Activated CD8-positive, alpha-beta memory T cell treated with anti-CD3 and anti-CD28 coated beads, Interleukin-2, amount 50 U/mL, for 1 hour (primary cell): ENCODE measurements around the gene TSPEAR.
"Not testable (repeated sequence)": the region's sequence is repeated elsewhere in the genome, so short reads cannot be mapped to it uniquely, and the experiment has no call there.

Source experiments
- DNase-seq: peaks from one replicate; pipeline ENCODE4 v3.0.0-alpha.2; 2020; ENCODE audit errors: extremely low read depth

Gene TSPEAR

DNA sequence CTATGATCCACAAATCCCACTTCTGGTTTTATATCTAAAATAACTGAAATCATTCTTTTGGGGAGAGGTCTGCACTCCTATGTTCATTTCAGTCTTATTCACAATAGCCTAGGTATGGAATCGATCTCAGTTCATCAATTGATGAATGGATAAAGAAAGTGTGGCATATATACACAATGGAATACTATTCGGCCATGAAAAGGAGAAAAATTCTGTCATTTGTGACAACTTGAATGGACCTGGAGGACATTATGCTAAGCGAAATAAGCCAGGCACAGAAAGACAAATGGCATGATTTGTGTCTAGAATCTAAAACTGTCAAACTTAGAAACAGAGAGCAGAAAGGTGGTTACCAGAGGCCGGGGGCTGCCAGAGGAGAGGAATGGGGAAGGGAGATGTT lies 104.9 kb downstream of the TSPEAR start:
- no peak for DNase-seq

DNA sequence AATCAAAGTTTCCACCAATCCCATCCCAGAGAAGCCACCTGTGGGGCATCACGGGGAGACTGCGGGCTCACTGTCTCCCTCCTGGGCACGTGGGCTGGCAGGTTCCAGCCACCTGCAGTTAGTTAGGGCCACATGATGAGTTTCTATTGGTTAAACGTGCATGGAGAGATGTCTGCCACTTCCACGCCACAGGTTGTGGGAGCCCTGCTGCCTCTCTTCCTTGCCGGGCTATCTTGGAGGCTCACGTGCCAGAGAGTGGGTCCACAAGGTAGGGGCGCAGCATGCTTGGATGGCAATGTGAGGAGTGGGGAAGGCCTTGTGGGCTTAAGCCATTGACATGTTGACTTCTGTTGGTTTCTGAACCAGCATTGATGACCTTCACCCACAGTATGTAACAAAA lies 107.5 kb downstream of the TSPEAR start:
- no peak for DNase-seq

DNA sequence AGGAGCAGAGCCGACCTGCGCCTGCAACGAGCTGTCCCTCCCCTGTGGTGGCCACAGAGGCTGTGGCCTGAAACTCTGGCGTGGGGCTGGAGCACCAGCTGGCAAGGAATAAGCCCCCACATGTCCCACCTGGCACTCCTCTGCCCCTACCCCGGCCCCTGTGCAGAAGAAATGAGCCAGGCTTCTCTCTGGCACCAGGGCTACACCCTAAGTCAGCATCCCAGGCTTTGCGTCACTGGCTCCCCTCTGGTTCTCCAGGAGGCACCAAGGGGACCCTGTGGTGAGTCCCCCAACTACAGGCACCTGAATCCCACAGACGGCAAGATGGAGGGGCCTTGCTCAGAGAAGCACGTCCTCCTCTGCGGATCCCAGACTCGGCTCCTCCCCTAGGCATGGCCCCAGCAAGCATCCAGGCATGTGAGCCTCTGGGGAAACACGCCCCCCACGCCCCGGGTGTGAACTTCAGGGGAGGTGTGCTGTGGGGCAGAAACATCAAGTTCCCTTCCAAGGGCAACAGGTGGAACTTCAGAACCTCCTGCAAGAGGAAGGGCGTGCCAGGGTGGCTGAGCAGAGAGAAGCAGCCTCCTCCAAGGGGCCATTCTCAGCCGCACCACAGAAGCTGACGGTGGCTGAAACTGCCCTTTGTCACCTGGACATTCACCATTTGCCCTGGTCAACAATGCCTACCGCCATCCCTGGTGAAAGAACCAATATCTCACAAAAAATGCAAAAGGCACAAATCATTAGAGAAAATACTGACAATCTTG lies 108.1 kb downstream of the TSPEAR start:
- DNase-seq = no peak

DNA sequence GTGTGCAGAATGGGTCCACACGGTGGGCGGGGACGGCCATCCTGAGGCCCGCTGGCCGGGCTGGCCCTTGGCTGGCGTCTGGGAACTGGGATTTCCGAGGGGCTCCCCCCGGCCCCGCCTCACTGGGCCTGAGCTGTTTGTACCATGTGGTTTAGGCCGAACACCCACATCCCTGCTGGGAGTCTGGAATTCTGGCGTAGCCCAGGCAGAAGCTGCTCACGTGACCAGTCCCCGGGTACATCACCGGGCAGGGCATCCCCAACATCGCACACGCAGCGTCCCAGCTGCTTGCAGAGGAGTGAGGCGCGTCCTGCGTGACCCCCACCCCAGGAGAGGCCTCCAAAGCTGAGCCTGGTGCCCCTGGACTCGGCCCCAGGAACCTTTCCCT lies 108.9 kb downstream of the TSPEAR start:
- DNase-seq = no peak

DNA sequence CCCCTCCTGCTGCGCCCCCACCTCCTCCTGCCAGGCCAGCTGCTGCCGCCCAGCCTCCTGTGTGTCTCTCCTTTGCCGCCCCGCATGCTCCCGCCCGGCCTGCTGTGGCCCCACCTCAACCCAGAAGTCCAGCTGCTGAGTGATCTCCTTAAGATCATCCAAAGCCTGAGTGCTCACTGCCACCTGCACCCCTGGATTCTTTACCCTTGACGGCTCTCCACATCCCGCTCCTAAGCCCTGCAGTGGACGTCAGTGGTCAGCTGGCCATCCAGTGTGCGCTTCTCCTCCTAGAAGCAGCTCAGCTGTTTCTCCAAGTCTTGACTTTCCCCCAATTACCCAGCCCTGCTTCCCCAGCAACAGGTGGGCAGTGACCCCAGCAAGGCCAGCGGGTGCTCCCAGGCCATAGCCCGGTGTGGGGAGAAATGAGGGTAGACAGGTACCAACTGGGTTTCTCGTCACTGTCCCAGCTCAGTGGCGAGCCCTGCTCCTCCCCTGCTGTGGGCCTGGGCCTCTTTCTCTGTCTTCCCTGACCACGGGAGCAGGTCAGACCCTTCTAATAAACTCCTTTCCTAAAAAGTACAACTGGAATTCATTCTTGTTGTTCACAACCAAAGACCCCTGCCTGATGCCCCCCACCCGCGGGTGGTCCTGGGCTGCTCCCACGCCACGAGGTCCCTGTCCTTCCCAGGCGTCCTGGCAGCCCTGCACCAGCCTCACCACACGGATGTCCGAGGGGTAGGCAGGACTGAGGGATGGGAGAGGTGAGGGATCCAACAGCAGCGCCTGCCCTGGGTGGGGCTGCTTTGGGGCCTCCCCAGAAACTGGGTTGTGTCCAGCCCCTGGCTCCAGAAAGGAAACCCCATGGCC lies 109.5 kb downstream of the TSPEAR start:
- no peak for DNase-seq

DNA sequence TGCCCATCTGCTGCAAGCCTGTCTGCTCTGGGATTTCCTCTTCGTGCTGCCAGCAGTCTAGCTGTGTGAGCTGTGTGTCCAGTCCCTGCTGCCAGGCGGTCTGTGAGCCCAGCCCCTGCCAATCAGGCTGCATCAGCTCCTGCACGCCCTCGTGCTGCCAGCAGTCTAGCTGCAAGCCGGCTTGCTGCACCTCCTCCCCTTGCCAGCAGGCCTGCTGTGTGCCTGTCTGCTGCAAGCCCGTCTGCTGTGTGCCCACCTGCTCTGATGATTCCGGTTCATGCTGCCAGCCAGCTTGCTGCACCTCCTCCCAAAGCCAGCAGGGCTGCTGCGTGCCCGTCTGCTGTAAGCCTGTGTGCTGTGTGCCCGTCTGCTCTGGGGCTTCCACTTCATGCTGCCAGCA lies 110.3 kb downstream of the TSPEAR start:
- not testable (repeated sequence) for DNase-seq

DNA sequence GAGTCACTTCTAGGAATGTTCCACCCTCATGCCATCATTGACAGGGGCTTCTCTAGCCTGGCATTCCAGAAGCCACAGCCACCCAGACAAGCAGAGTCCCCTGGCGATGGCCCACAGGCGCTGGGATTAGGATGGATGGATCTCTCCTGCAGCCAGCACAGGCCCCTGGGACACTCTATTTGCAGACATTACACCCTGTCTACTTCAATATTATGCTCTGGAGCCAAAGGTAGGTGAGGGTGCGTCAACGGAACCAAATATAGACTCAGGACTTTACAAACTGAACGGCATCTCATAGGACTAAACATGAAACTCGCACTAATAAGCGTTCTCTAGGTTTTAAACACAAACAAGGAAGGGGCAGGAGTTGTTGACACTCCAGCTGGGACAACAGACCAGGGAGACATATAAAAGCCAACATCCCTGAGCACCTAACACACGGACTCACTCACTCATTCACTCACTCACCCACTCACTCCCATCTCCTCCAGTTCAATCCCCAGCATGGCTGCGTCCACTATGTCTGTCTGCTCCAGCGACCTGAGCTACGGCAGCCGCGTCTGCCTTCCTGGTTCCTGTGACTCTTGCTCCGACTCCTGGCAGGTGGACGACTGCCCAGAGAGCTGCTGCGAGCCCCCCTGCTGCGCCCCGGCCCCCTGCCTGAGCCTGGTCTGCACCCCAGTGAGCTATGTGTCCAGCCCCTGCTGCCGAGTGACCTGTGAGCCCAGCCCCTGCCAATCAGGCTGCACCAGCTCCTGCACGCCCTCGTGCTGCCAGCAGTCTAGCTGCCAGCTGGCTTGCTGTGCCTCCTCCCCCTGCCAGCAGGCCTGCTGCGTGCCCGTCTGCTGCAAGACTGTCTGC lies 111.0 kb downstream of the TSPEAR start, which contains the start of gene KRTAP10-7:
TSS of gene KRTAP10-7 (plus strand) at position 480 of the 861 bp plus-strand sequence. CDS start at position 505, 25 bp downstream.
- DNase-seq = not testable (repeated sequence)

DNA sequence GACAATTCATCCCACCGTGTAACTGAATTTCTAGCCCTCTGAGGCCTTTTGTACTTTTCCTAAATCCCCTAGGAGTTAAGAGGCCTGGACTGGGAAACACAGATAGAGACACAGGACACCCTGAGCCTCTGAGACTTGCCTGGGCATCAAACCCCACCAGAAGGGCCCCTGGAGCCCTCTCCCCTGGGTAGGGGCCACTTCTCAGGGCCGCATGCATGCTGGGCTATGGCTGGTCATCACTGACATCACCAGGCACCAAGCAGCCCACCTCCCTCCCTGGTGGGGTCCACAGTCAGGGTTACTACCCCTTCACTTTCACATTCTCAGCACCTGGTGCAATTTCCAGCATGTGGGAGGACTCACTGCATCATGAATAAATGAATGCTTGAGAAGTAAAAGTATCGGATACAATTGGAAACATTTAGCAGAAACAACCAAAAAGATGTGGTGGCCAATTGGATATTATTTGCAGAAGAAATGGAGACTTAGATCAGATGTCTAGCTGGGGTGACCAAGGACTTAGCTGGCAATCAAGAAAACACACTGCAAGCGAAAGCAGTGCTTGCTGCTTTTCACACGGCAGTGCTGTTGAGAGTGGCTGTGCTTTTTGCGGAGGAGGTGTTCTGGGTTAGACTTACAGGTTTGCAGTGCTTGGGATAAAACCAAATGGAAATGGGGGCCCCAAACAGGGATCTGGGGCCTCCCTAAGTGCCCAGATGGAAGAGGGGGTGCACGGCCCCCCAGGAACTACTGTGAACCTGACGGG lies 111.9 kb downstream of the TSPEAR start:
- no peak for DNase-seq

DNA sequence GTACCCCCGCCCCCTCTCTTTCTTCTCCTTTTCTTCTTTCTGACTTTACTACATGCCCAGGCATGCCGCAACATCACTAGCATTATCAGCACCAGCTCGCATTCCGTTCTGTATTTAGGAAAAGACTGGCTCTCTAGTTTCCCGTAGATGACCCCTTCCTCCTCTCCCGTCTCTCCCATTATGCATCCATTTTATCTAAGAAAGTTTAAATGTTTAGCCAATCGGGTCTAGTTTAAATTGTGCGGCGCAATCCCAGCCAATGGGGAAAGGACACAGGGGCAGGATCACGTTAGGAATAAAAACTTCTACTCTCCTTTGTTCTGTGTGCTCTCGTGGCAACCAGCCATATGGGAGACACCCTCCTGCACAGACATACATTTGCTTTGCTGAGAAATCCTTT lies 113.3 kb downstream of the TSPEAR start:
- no peak for DNase-seq

DNA sequence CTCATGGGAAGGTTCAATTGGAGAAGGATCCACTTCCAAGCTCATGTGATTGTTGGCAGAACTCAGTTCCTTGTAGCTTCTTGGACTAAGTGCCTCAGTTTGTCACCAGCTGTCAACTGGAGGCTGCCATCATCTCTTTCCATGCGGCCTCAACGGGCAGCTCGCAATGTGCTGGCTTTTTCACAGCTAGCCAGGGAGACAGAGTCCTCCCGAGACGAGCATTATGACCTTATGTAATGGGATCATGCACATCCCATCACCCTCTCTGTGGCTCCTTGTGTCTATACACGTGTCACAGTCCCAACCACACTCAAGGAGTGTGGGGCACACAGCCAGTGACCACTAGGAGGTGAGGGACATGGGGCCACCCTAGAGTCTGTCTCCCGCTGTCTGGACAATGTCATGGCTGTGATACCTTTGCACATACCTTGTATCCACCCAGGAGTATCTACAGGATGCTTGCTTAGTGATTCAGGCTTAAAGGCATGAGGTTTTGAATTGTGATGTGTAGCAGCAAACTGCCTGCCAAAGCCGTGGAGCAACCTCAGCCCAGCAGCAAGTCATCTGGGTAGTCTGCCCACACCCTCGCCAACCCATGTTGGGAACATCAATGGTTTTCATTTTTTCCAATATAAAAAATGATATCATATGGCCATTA lies 115.2 kb downstream of the TSPEAR start:
- DNase-seq = no peak

DNA sequence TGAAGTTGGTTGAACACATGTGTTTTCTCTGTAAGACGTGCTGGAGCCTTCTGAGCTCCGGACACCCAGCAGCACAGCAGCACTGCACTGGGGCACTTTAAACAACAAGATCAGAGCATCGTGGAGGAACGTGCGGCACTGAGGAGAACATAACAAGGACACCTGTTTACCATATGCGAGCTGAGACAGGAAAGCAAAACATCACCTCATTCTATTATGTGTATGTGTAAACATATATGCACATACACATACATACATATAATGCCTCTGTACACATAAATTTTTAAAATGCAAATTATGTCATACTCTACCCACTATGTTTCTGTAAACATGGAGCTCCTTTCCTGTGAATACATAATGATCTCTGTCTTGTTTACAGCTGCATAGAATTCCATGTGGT lies 115.8 kb downstream of the TSPEAR start:
- DNase-seq = no peak

DNA sequence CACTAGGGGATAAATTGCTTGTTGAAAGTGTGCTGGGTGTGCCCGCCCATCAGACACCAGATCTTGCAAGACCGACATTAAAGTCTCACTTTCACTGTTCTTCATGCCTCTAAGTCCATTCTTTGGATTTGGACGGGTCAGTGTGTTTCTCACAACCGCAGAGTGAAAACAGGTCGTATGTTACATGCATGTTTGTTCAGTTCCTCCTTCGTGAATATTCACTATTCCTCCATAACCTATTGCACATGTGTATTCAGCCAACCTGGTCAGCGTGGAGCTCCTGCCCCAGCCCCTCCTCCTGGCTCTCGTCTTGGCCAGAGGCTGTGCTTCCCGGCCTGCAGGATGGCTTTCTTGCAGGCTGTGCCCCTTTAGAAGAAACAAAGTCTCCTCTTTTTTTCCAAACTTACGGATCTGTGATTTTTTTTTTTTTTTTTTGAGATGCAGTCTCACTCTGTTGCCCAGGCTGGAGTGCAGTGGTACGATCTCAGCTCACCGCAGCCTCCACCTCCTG lies 116.9 kb downstream of the TSPEAR start:
- DNase-seq = no peak

DNA sequence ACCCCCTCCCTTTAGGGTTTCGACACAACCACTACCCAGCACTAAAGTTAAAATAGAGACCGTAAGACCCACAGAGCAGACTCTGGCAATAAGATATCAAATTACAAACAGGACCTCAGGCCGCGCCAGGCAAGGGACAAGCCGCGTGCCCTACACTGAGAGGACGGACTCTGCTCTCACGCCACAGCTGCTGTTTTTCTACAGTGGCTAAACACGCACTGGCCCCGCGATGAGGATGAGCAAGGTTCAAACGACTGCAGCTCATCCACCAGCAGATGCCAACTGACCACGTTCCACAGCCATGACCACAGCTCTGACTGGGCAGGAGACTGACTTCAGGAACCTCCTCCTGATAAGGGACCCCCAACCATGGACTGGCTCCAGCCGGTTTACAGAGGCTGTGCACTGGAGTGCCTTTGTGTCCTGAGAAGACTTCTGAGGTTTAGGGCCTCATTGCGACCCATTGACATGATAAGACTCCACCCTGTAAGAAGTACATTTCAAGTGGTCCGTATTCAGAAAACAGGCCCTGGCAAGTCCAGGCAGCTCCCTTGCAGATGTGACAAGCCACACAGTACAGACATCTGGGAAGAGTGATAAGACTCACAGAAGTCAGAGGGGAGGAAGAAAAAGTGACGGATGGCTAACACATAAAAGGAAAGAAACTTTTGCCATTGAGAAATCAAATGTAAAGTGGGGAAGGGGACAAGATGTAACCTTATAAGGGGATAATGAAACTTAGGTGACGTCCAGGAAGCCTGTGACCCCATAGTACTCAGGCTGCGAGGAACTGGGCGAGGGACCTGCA lies 117.6 kb downstream of the TSPEAR start:
- no peak for DNase-seq

DNA sequence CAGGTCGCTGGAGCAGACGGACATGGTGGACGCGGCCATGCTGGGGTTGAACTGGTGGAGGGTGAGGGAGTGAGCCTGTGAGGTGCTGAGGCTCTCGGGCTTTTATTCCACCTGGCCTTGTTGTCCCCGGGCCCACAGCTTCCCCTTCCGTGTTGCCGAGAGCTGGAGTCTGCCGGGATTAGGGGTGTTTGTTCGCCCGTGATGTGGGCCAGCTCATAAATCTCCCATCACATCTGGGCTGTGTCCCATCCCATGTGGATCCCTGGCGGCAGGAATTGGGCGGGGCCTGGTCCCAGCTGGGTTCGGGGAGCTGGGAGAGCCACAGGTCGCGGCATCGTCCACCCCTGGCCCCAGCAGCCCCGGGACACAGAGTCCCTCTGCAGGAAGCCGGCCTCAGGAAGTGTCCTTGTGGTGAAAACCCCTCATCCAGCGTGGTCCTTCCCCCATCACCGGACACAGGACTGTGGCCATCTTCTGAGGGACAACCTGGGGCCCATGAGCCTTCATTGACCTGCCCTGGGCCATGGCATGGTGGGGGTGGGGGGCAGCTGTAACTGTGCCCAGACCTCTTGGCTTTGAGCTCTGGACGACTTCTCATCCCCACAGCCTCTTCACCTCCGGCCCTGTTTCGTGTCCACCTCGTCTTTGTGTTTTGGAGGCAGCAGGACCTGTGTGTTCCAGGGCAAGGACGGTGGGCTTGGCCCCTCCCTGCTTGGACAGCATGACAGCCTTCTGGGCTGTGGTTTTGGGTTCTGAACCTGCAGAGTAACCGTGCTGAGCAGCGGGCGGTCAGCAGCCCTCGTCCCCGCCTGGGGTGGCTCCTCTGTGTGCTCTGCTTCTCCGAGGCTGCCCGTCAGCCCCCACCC lies 118.7 kb downstream of the TSPEAR start, which contains the start of gene KRTAP10-6:
TSS of gene KRTAP10-6 (minus strand) at position 60 of the 866 bp plus-strand sequence. CDS start at position 39, 21 bp downstream.
- DNase-seq = no peak

DNA sequence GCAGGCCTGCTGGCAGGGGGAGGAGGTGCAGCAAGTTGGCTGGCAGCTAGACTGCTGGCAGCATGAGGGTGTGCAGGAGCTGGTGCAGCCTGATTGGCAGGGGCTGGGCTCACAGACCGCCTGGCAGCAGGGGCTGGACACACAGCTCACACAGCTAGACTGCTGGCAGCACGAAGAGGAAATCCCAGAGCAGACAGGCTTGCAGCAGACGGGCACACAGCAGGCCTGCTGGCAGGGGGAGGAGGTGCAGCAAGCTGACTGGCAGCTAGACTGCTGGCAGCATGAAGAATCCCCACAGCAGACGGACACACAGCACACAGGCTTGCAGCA lies 119.6 kb downstream of the TSPEAR start:
- DNase-seq = not testable (repeated sequence)

DNA sequence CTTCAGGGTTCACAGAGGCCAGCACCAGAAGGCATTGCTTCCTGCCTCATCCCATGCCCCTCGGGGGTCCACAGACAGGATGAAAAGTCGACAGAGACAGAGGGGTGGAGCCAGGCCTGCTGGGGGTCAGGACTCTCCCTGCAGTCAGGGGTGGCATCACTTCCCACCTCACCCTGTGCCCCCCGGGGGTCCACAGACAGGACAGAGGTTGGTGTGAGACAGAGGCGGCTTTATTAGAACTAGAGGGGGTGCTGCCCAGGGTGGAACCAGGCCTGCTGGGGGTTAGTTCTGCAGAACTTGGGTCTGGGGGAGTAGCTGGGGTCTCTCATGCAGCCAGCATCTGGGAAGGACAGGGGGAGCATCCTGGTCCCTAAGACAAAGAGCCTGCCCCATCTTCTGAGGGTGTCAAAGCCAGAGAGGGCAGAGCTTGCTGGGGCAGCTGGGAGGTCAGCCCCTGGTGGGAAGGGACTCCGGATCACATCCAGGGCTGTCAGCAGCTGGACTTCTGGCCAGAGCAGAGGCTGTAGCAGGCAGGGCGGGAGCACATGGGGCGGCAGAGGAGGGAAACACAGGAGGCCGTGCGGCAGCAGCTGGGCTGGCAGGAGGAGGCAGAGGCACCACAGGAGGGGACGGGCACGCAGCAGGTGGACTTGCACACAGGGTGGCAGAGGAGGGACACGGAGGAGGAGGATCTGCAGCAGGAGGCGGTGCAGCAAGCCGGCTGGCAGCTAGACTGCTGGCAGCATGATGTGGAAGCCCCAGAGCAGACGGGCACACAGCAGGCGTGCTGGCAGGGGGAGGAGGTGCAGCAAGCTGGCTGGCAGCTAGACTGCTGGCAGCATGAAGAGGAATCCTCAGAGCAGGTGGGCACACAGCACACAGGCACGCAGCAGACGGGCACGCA lies 120.2 kb downstream of the TSPEAR start:
- not testable (repeated sequence) for DNase-seq

DNA sequence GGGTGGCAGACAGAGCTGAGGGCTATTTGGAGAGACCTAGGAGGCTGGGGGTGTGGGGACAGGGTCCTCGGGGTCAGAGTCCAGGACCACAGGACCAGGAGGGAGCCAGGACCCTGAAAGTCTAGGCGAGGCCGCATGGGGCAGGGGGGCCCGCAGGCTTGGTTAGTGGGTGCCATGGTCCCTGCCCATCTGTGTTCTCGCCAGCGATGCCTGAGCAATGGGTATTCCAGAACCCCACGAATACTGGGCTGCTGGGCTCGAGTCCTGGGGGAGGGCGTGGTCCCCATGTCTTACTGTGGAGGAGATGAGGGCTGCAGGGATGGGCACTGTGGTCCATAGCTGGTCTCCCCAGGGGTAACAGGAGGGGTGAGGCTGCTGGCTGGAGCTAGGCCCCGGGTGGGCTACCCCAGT lies 121.1 kb downstream of the TSPEAR start:
- DNase-seq = no peak
